GM19463 (cell line): ENCODE measurements around the gene KHNYN.
A peak's percentile ranks its signal among the peaks of the same experiment; 100 is the strongest.
"Not testable (repeated sequence)": the region's sequence is repeated elsewhere in the genome, so short reads cannot be mapped to it uniquely, and the experiment has no call there.

Experiments
- ATAC-seq: cut with Tn5 transposase; IDR thresholded peaks from one replicate; pipeline ENCODE4 v1.9.1; 2021; ENCODE audit warnings: mild to moderate bottlenecking, moderate library complexity; ENCODE audit not compliant: unreplicated experiment

Gene KHNYN

DNA sequence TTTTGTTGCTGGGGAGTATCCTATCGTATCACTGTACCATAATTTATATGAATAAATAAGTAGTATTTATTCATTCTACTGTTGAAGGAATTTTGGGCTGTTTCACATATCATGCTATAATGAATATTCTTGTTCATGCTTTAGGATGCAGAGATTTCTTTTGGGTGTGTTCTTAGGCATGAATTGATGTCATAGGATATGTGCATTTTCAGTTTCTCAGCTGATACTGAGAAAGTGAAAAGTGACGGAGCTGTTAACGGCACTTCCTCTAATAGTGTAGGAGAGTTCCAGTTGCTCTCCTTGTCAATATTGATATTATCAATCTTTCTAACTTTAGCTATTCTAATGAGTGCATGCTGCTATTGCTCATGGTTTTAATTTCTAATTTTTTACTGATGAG lies 36.1 kb downstream of the KHNYN start:
- no peak for ATAC-seq

DNA sequence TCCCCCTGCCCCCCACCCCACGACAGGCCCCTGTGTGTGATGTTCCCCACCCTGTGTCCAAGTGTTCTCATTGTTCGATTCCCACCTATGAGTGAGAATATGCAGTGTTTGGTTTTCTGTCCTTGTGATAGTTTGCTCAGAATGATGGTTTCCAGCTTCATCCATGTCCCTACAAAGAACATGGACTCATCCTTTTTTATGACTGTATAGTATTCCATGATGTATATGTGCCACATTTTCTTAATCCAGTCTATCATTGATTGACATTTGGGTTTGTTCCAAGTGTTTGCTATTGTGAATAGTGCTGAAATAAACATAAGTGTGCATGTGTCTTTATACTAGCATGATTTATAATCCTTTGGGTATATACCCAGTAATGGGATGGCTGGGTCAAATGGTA lies 40.7 kb downstream of the KHNYN start:
- not testable (repeated sequence) for ATAC-seq

DNA sequence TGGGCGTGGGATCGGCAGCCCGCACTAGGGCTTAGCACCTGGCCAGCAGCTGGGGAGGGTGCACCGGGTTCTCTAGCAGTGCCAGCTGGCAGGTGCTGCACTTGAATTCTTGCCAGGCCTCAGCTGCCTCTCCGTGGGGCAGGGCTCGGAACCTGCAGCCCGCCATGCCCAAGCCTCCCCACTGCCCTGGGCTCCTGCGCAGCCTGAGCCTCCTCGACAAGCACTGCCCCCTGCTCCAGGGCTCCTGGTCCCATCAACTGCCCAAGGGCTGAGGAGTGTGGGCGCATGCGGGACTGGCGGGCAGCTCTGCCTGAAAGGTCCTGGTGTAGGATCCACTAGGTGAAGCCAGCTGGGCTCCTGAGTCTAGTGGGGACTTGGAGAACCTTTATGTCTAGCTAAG lies 43.5 kb downstream of the KHNYN start:
- no peak for ATAC-seq

DNA sequence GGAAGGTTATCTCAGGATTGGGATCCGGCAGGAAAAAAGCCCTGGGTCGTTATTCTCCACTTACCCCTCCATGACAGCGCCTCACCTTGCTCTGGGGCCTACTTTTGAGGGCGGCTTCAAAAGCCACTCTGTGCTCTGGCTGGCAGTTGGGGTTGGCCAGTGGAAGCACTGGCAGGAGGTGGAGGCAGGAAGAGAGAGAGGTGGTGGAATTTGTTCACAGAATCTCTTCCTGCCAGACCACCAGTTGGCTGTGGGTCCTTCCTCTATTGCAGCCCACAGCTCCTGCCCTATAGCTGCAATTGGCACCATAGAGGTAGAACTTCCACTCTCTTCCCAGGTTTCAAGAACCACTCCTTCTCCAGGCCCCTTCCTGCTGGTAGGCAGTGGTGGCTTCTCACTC lies 45.5 kb downstream of the KHNYN start:
- ATAC-seq = no peak

DNA sequence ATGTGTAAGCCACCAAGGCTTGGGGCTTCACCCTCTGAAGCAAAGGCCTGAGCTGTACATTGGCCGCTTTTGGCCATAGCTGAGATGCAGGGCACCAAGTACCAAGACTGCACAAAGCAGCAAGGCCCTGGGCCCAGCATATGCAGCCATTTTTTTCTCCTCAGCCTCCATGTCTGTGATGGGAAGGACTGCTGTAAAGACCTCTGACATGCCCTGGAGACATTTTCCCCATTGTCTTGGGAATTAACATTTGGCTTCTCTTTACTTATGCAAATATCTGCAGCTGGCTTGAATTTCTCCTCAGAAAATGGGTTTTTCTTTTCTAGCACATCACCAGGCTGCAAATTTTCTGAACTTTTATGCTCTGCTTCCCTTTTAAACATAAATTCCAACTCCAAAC lies 50.2 kb downstream of the KHNYN start:
- not testable (repeated sequence) for ATAC-seq

DNA sequence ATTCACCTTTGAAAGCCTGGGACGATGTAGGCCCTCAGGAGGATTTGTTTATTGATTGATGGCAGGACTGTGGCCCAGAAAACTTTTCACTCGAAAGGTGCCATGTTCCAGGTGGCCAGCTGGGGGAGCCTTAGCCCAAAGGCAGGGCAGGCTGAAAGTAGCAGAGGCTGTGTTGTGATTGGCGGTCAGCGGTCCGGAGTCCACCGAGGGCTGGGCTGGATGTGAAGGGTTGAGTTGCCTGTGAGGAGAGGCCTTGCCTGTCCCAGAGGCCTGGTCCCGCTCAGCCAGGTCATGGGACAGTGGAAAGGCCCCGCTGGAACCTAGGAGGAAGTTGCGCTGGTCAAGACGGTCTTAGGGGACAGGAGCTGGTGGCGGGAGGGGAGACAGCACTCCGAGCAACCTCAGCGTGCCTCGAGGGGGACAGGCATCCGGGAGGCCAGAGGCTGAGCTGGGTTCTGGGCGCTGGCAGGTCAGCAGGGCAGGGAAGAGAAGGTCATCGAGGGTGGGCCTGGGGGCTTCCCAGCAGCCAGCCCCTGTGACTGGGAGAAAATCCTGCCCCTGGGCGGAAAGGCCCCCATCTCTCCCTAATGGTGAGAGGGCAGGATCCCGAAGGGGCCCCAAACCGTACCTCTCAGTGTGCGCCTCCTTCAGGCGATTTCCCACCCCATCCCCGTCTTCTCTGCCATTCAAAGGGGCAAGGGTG lies 52.0 kb downstream of the KHNYN start:
- ATAC-seq = peak; percentile 90

DNA sequence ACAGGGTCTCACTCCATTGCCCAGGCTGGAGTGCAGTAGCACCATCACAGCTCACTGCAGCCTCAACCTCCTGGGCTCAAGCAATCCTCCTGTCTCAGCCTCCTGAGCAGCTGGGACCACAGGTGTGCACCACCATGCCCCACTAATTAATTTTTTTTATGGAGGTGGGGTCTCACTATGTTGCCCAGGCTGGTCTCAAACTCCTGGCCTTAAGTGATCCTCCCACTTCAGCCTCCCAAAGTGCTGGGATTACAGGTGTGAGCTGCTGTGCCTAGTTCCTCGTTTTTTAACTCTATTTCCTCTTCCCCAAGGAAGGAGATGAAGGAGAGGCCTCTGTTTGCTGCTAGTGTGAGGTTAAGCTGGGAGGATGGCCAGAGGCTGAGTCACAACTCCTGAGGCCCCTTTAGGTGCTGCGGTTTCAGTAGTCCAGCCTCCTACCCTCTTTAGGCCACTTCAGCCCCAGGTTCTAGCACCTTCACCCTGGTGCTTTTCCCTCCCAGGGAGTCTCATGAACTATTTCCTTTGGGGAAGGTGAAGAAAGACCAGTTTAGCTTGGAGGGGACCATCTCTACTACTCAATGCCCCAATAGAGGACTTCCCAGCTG lies 53.0 kb downstream of the KHNYN start:
- not testable (repeated sequence) for ATAC-seq

DNA sequence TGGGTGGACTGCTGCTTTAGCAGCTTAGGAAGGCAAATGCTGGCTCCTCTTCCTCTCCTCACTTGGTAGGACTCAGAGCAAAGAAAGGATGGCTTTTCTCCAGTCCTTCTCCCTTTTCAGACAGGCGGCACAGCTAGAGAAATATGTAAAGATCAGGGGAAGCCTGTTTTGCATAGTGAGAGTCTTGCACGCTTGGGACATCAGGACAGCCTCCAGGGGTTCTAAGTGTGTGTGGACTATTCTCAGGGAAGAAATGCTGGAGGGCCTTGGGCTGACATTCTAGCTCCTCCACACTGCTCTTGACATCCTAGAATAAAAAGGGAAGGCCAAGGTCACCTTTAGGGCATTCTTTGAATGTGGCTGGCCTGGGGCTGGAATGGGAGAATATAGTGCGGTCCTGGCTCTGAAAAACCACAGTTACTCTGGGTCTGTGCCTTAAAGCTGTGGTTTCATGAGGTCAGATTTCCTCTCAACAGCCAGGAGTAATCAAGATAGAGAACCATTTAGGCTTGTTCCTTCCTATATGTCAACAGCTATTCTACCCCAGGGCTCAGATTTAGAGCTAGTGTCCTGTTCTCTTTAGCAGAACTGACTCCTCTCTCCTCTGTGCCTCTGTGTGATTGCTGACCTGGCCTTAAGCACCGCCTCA lies 54.0 kb downstream of the KHNYN start:
- ATAC-seq = no peak
